HG02852 (cell line): ENCODE results near the gene ZIM2.

ENCODE experiments used
- ATAC-seq: cut with Tn5 transposase; IDR thresholded peaks from one replicate; pipeline ENCODE4 v1.9.1; 2021; ENCODE audit warnings: mild to moderate bottlenecking, moderate library complexity; ENCODE audit not compliant: unreplicated experiment

Gene ZIM2

GRCh38 chr19:56839652-56840450 lies 675 bp downstream of the ZIM2 start:
- ATAC-seq = no peak

GRCh38 chr19:56838909-56839651 lies 1.4 kb downstream of the ZIM2 start:
- no peak for ATAC-seq

GRCh38 chr19:56838024-56838908 lies 2.3 kb downstream of the ZIM2 start:
- ATAC-seq = no peak

- ATAC-seq = no peak
Measured at GRCh38 chr19:56837492-56838023, 3.0 kb downstream of the ZIM2 start.

- ATAC-seq = no peak
Measured at GRCh38 chr19:56837004-56837403, 3.5 kb downstream of the ZIM2 start.

GRCh38 chr19:56836059-56836458 lies 4.5 kb downstream of the ZIM2 start:
- ATAC-seq = no peak

- no peak for ATAC-seq
Measured at GRCh38 chr19:56835401-56835800, 5.1 kb downstream of the ZIM2 start.

GRCh38 chr19:56834564-56835375 lies 5.8 kb downstream of the ZIM2 start:
- ATAC-seq = no peak

GRCh38 chr19:56832352-56832928 lies 8.1 kb downstream of the ZIM2 start:
- no peak for ATAC-seq

GRCh38 chr19:56831255-56831654 lies 9.3 kb downstream of the ZIM2 start:
- ATAC-seq = no peak

GRCh38 chr19:56829596-56829995 lies 10.9 kb downstream of the ZIM2 start:
- no peak for ATAC-seq

- no peak for ATAC-seq
Measured at GRCh38 chr19:56827708-56828107, 12.8 kb downstream of the ZIM2 start.

GRCh38 chr19:56823956-56824355 lies 16.6 kb downstream of the ZIM2 start:
- ATAC-seq = no peak

- ATAC-seq = no peak
Measured at GRCh38 chr19:56823417-56823816, 17.1 kb downstream of the ZIM2 start.

- no peak for ATAC-seq
Measured at GRCh38 chr19:56822755-56823154, 17.8 kb downstream of the ZIM2 start.

- ATAC-seq = no peak
Measured at GRCh38 chr19:56821675-56822074, 18.9 kb downstream of the ZIM2 start.

- no peak for ATAC-seq
Measured at GRCh38 chr19:56821209-56821608, 19.3 kb downstream of the ZIM2 start.

GRCh38 chr19:56819166-56819565 lies 21.4 kb downstream of the ZIM2 start:
- no peak for ATAC-seq

GRCh38 chr19:56814656-56815055 lies 25.9 kb downstream of the ZIM2 start:
- no peak for ATAC-seq

- no peak for ATAC-seq
Measured at GRCh38 chr19:56813531-56813930, 27.0 kb downstream of the ZIM2 start.
